ENCODE data around the gene TST. TPM values are rescaled to one million over a fixed set of nuclear protein-coding genes. Genes with fewer than 3 reads are reported as not detected.
A peak's percentile ranks its signal among the peaks of the same experiment; 100 is the strongest.
"Not testable (repeated sequence)": the region's sequence is repeated elsewhere in the genome, so short reads cannot be mapped to it uniquely, and the experiment has no call there.

TST gene
- total RNA-seq, 2 donors from 2014 or later = 8.9 to 9.3 TPM

DNA sequence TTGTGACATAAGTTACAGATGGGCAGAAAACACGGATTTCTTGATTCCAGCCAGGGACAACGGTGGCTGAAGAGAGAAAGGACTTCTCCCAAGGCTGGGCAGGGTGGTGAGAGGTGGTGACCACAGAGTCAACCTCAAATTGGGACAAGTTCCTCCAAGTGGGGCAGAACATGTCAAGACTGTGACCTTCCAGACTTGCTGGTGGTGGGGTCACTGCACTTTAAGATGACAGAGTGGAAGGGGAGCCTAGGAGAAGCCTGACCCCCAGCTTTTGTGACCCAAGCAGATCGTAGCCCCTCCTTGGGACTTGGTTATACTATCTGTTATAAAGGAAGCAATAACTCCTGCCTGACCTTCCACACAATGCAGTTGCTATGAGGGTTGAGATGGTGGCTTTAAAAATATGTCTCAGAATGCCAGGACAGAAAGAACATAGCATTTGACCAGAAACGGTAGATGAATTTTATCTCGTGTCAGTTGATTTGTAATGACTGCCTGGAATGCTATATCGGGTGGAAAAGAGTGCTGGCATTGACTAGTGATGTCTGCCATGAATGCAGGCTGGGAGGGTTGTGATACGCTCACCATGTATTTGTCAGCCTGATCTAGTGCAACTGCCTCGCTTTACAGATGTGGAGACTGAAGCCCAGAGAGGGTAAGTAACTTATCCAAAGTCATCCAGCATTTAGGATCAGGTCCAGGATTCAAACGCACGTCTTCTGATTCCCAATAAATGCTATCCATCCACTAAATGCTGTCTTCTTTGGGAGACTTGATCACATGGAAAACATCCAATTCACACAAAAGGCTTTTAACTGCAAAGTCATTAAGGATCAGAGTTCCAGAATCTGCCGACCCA, 18.3 kb downstream of the TST start:
- intact Hi-C loops (cut with DNase I) = loop anchor here in 1 of 2 donors (10.0 kb wide), 1 partner anchor 426 kb away; no protein-coding TSS in a partner anchor
- DNase-seq (ENCODE audit: low spot score) = peak; percentile 17

DNA sequence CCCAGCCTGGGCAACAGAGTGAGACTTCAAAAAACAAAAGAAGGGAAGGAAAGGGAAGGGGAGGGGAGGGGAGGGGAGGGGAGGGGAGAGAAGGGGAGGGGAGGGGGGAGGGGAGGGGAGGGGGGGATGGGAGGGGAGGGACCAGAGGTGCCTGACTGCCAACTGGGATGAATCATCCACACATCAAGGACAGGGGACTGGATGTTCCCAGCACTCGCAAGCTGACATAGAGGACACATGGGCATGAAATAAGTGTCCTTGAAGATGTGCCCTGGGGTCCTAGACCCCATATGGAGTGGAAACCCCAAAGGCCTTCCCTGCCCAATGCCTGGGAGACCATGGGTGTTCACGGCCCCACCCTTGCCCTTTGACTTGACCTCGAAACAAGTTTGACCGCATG, 19.8 kb downstream of the TST start:
- intact Hi-C loops (cut with DNase I) = no loop called here
- DNase-seq (ENCODE audit: low spot score) = no peak

DNA sequence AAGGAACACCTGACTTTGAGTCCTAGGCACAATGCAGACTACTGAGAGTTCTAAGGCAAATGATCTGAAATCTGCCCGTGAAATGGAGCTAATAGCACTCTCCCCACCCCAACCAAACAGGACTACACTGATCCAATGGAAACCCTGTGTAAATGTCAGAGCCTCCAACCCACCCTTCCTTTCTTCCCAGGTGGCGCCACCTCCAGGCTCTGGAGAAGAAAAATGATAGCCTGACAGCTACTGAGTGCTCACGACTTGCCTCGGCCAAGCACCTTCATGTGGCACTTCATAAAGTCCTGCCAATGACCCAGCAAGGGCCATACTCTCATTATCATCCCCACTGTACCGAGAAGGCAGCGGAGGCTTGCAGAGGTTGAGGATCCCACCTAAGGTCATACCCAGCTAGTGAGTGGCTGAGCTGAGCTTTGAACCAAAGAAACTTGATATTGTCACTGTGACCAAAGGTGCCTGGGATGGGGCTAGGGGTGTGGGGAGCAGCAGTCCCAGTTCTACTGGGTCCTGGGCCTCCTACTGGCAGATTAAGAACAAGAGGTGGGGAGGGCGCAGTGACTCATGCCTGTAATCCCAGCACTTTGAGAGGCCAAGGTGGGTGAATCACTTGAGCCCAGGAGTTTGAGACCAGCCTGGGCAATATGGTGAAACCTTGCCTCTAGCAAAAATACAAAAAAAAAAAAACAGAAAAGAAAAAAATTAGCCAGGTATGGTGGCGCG, 20.5 kb downstream of the TST start:
- intact Hi-C loops (cut with DNase I) = no loop called here
- peak; percentile 10 for DNase-seq (ENCODE audit: low spot score)

- intact Hi-C loops (cut with DNase I) = no loop called here
- peak; percentile 6 for DNase-seq (ENCODE audit: low spot score)
These were observed 21.5 kb downstream of the TST start for GRCh38 chr22:36997746-36998145.

GRCh38 chr22:36991206-36991605, 28.0 kb downstream of the TST start:
- intact Hi-C loops (cut with DNase I) = no loop called here
- peak; percentile 49 for DNase-seq (ENCODE audit: low spot score)

DNA sequence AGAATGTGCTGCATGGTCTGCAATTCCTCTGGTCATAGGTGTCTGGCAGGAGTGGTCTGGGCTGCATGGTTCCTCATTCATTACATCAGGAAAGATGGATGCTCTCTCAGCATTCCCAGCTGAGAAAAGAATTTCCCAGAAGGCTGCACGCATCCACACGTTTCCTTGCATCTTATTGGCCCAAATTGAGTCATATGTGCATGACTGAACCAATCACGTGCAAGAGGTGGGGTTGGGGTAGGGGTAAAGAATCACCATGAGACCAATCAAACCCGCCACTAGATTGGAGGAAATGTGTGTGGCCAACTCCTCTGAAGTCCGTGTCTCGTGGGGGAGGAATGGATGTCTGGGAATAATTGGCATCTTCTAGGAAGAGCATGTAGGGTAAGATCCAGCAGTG, 28.8 kb downstream of the TST start:
- no peak for DNase-seq (ENCODE audit: low spot score)
- intact Hi-C loops (cut with DNase I) = no loop called here

DNA sequence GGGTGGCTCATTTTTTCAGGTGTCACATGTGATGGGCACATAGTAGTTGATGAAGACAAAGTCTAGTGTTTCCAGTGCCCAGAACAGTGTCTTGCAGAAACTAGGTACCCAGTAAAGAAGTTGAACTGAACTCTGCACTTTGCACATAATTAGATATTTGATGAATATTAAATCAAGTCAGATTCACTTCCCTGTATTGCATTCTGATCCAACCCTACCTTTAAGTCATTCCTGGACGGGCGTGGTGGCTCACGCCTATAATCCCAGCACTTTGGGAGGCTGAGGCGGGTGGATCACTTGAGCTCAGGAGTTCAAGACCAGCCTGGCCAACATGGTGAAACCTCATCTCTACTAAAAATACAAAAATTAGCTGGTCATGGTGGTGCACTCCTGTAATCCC, 30.2 kb downstream of the TST start:
- intact Hi-C loops (cut with DNase I); DNase-seq (ENCODE audit: low spot score): not testable (repeated sequence)

- intact Hi-C loops (cut with DNase I) = no loop called here
- no peak for DNase-seq (ENCODE audit: low spot score)
These were observed 31.0 kb downstream of the TST start for GRCh38 chr22:36988075-36988832.

- DNase-seq (ENCODE audit: low spot score) = no peak
- intact Hi-C loops (cut with DNase I) = no loop called here
These were observed 32.9 kb downstream of the TST start for GRCh38 chr22:36986242-36986821.

GRCh38 chr22:36985211-36985889, 33.9 kb downstream of the TST start:
- DNase-seq (ENCODE audit: low spot score) = no peak
- intact Hi-C loops (cut with DNase I) = no loop called here

DNA sequence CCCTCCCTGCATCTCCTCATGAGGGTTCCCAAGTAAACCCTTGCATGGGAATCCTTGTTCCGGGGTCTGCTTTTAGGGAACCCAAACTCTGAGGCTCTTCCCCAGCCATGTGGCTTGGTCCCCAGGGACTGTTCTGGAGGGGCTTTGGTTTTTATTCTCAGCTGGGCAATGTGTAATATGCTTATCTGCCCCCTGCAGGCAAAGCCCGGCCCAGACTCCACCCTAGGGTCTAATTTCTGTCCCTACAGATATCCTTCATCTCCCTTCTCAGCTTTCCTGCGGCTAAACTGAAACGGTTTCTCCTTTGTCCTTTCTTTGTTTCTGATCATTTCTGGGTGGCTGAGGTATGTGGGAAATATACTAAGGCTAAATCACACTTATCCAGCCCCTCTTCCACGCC, 37.1 kb downstream of the TST start:
- DNase-seq (ENCODE audit: low spot score) = no peak
- intact Hi-C loops (cut with DNase I) = no loop called here

DNA sequence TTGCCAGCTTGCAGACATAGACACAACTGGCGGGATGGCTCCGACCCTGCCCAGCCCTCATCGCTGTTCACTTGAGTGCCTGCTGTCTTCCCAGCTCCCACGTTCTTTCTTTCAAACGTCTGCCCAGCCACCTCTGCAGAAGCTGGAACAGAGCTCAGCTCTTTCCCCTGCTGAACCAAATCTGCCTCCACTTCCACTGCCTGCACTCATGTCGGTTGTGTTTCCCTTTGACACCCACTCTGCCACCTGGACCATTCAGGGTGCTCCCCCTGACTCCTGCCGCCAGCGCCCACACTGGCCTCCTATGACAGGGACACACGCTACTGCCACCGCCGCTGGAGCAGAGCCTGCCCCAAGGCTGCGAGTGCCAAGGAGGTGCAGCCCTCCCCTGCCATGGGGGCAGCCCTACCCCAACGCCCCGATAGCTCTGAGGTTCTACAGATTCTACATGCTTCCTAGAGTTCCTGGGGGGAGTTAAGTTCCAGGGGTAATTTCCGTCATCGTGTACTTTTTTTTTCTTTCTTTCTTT, 37.9 kb downstream of the TST start:
- intact Hi-C loops (cut with DNase I) = no loop called here
- peak; percentile 74 for DNase-seq (ENCODE audit: low spot score)

- DNase-seq (ENCODE audit: low spot score) = peak; percentile 51
These were observed 40.0 kb downstream of the TST start for GRCh38 chr22:36979016-36979910.

GRCh38 chr22:36977947-36978660, 41.1 kb downstream of the TST start:
- intact Hi-C loops (cut with DNase I) = loop anchor here in 1 of 2 donors (5.0 kb wide), 1 partner anchor 196 kb away; no protein-coding TSS in a partner anchor
- peak; percentile 97 for DNase-seq (ENCODE audit: low spot score)

More at GRCh38 chr22:36979016-36979910, 40.0 kb downstream of the TST start:
- intact Hi-C loops (cut with DNase I) = loop anchor here in 1 of 2 donors (5.0 kb wide), 1 partner anchor 197 kb away; no protein-coding TSS in a partner anchor

DNA sequence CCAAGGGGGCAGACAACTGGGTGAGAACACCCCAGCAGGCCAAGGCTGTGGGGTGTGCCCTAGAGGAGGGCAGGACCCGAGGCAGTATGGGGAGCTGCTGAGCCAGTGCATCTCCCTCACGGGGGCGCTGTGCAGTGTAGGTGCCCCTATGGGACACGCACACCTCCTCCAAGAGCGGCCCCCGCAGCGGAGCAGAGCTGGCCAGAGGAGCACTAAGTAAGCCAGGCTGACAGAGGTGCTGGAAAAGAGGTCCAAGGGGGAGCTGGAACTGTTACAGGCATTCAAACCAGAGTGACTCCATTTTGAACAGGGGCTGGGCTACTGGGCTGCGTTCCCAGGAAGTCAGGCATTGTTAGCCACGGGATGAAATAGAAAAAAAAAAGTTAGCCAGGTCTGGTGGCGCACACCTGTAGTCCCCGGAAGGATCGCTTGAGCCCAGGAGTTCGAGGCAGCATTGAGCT, 41.8 kb downstream of the TST start:
- intact Hi-C loops (cut with DNase I) = loop anchor here in 1 of 2 donors (5.0 kb wide), 1 partner anchor 195 kb away; no protein-coding TSS in a partner anchor
- DNase-seq (ENCODE audit: low spot score) = peak; percentile 86

DNA sequence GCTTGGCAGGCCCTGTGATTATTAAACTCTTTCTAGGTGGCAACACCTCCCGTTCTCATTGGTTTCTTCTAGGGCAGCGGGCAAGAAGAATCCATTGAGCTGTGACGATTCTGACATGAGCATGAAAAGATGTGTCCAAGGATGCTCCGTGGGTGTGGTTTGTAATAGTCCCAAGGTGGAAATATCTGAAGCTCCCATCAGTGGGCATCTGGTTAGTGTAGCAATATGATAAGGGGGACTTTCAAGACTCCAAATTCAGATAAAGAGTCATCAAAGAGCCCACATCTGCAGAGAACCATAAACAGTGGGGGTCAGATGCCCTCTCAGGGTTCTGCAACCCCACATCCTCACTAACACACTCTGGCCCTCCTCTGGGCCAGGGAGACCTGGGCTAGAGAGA, 42.6 kb downstream of the TST start:
- DNase-seq (ENCODE audit: low spot score) = no peak
- intact Hi-C loops (cut with DNase I) = loop anchor here in 1 of 2 donors (5.0 kb wide), 1 partner anchor 194 kb away; no protein-coding TSS in a partner anchor

Measured in posterior vena cava (tissue), 2 donors.